ENCODE results near the gene PLEKHA7. TPM values are rescaled to one million over a fixed set of nuclear protein-coding genes. Genes with fewer than 3 reads are reported as not detected.

PLEKHA7 gene
- total RNA-seq, 2 experiments from 2014 or later, result 0.13 TPM; not detected in 1

- ChIA-PET POLR2A (interaction anchor here (0.5 kb wide), 1 partner anchor 45 kb away, joined by 3 read pairs; no protein-coding TSS in a partner anchor), CTCF (ENCODE audit: unreplicated experiment) (no interaction called here)
- Histone ChIP-seq H3K4me1 (ENCODE audit: insufficient read depth, low read length, poor library complexity, severe bottlenecking) (no peaks in the 10 kb centered on the region), H3K9me3 (ENCODE audit: low read length) (no peaks in the 10 kb centered on the region), H3K4me2 (ENCODE audit: low read length) (no peak overlapping the region), H3K36me3 (ENCODE audit: insufficient read depth, low read length) (no peaks in the 10 kb centered on the region), H2AFZ (ENCODE audit: low read length) (no peak overlapping the region), H3K27ac (ENCODE audit: low read depth, low read length, poor library complexity, severe bottlenecking) (no peak overlapping the region), H3K4me3 (ENCODE audit: low read depth, low read length, poor library complexity, severe bottlenecking) (no peak overlapping the region), H3K79me2 (ENCODE audit: insufficient read depth, low read depth, low read length) (no peaks in the 10 kb centered on the region), H4K20me1 (ENCODE audit: insufficient read depth, low read length) (no peaks in the 10 kb centered on the region), H3K9me2 (ENCODE audit: insufficient read depth, low read length) (no peaks in the 10 kb centered on the region)
- intact Hi-C loops (cut with micrococcal nuclease; ENCODE audit: unreplicated experiment), result no loop called here
- DNase-seq (ENCODE audit: low spot score), result no peak
- BruUV-seq (replicated peaks), result no TSS peak
- TF ChIP-seq CTCF (conservative IDR thresholded peaks at IDR 0.05; ENCODE audit: low read length) (no peak), EZH2phosphoT487 (IDR thresholded peaks at IDR 0.05; ENCODE audit: borderline replicate concordance, low read depth, low read length) (no peak)
Measured at GRCh38 chr11:16813126-16813525, 201.1 kb downstream of the PLEKHA7 start.

GRCh38 chr11:16812274-16812673, 201.9 kb downstream of the PLEKHA7 start:
- H3K4me2 ChIP-seq (ENCODE audit: low read length), result no peak overlapping the region
- H3K36me3 ChIP-seq (ENCODE audit: insufficient read depth, low read length), result no peaks in the 10 kb centered on the region
- no peak for DNase-seq (ENCODE audit: low spot score)
- no peaks in the 10 kb centered on the region for H3K9me2 ChIP-seq (ENCODE audit: insufficient read depth, low read length)
- no peaks in the 10 kb centered on the region for H3K4me1 ChIP-seq (ENCODE audit: insufficient read depth, low read length, poor library complexity, severe bottlenecking)
- TF ChIP-seq CTCF (conservative IDR thresholded peaks at IDR 0.05; ENCODE audit: low read length) (no peak), EZH2phosphoT487 (IDR thresholded peaks at IDR 0.05; ENCODE audit: borderline replicate concordance, low read depth, low read length) (no peak)
- intact Hi-C loops (cut with micrococcal nuclease; ENCODE audit: unreplicated experiment), result no loop called here
- POLR2A ChIA-PET, result no interaction called here
- no peak overlapping the region for H3K4me3 ChIP-seq (ENCODE audit: low read depth, low read length, poor library complexity, severe bottlenecking)
- no peaks in the 10 kb centered on the region for H3K9me3 ChIP-seq (ENCODE audit: low read length)
- H4K20me1 ChIP-seq (ENCODE audit: insufficient read depth, low read length), result no peaks in the 10 kb centered on the region
- no TSS peak for BruUV-seq (replicated peaks)
- no peaks in the 10 kb centered on the region for H3K79me2 ChIP-seq (ENCODE audit: insufficient read depth, low read depth, low read length)
- H3K27ac ChIP-seq (ENCODE audit: low read depth, low read length, poor library complexity, severe bottlenecking), result no peak overlapping the region
- no peak overlapping the region for H2AFZ ChIP-seq (ENCODE audit: low read length)
- CTCF ChIA-PET (ENCODE audit: unreplicated experiment), result no interaction called here

GRCh38 chr11:16811136-16812020, 202.8 kb downstream of the PLEKHA7 start:
- Histone ChIP-seq H4K20me1 (ENCODE audit: insufficient read depth, low read length) (no peaks in the 10 kb centered on the region), H3K9me3 (ENCODE audit: low read length) (no peaks in the 10 kb centered on the region), H3K9me2 (ENCODE audit: insufficient read depth, low read length) (no peaks in the 10 kb centered on the region), H3K4me3 (ENCODE audit: low read depth, low read length, poor library complexity, severe bottlenecking) (no peak overlapping the region), H3K4me1 (ENCODE audit: insufficient read depth, low read length, poor library complexity, severe bottlenecking) (no peaks in the 10 kb centered on the region), H3K36me3 (ENCODE audit: insufficient read depth, low read length) (no peaks in the 10 kb centered on the region), H3K79me2 (ENCODE audit: insufficient read depth, low read depth, low read length) (no peaks in the 10 kb centered on the region), H3K27ac (ENCODE audit: low read depth, low read length, poor library complexity, severe bottlenecking) (no peak overlapping the region), H3K4me2 (ENCODE audit: low read length) (no peak overlapping the region), H2AFZ (ENCODE audit: low read length) (no peak overlapping the region)
- POLR2A ChIA-PET, result interaction anchor here (0.9 to 1.0 kb wide), 2 partner anchors 11 to 12 kb away, joined by 3 read pairs; no protein-coding TSS in a partner anchor
- no TSS peak for BruUV-seq (replicated peaks)
- no peak for DNase-seq (ENCODE audit: low spot score)
- intact Hi-C loops (cut with micrococcal nuclease; ENCODE audit: unreplicated experiment), result no loop called here
- CTCF ChIA-PET (ENCODE audit: unreplicated experiment), result no interaction called here
- TF ChIP-seq CTCF (conservative IDR thresholded peaks at IDR 0.05; ENCODE audit: low read length) (no peak), EZH2phosphoT487 (IDR thresholded peaks at IDR 0.05; ENCODE audit: borderline replicate concordance, low read depth, low read length) (no peak)
